Measurements from ENCODE around the gene PCLO.
"Not testable (repeated sequence)": the region's sequence is repeated elsewhere in the genome, so short reads cannot be mapped to it uniquely, and the experiment has no call there.

Gene PCLO

GRCh38 chr7:82726038-82726800, 436.5 kb downstream of the PCLO start:
- no peak for DNase-seq

GRCh38 chr7:82723411-82723810, 439.3 kb downstream of the PCLO start:
- no peak for DNase-seq

- DNase-seq, result no peak
Observed at GRCh38 chr7:82722946-82723345, 439.7 kb downstream of the PCLO start.

DNA sequence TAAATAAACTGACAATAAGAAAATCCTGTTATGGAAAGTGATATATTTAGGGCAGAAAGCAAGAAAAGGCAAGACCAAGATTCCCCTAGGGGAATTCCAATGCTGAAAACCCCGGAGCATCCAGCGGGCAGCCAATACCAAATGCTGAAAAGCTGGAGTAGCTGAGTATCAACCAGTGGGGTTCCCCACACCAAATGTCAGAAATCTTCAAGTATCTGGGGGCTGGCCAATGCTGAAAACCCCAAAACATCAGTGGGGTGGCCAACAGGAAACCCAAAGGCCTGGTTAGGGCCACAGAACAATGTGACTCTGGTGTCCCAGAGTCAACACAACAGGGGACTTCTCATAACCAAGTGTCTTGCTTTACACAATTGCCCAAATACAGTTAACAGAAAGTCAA, 447.3 kb downstream of the PCLO start:
- no peak for DNase-seq

GRCh38 chr7:82714883-82715282, 447.8 kb downstream of the PCLO start:
- no peak for DNase-seq

DNA sequence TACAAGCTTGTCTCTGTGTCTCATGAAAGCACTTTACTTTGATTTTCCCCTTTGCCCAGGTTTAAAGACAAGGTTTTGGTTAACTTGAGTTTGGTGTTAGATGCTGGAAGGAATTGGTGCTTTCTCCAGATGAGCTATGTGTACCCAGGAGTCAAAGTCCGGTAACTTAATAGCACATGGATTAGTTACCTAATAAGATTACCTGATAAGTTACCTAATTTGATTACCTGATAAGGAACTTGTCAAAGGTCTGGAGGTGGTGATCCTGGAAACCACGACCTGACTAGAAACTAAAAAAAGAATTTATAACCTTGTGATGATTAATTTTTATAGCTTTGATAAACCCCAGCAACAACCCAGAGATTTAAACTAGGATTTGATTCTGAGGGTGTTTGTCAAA, 449.2 kb downstream of the PCLO start:
- no peak for DNase-seq

DNA sequence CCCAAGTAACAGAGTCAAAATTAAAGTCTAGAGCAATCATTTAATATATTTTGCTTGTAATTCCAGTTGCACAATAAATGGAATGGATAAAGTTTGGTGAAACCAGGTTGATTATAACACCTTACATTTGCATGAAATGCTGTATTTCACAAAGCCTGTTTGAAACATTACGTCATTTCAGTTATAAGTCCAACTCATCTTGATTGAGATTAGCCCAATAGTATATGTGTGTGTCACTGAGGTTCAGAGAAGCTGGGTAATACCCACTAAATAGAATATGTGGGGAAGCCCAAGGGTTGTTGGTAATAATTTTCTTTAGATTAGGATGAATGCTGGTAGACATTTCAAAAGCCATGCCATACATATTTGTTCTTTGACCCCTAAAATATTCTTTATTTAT, 456.3 kb downstream of the PCLO start:
- DNase-seq, result not testable (repeated sequence)

- DNase-seq, result no peak
Observed at GRCh38 chr7:82705517-82706260, 457.0 kb downstream of the PCLO start.

GRCh38 chr7:82704121-82704520, 458.6 kb downstream of the PCLO start:
- no peak for DNase-seq

All from MV-4-11 (cell line).